Activated CD8-positive, alpha-beta memory T cell treated with anti-CD3 and anti-CD28 coated beads, Interleukin-2, amount 10 ng/mL, durations not matched to agents 7 days and 5 days (primary cell): ENCODE data around the gene CNNM4. TPM values are rescaled to one million over a fixed set of nuclear protein-coding genes. Genes with fewer than 3 reads are reported as not detected.

ENCODE experiments used
- ATAC-seq: fragments of 150-1000 bp; cut with Tn5 transposase; one replicate; pipeline ENCODE4 v1.10.0; 2021; ENCODE audit warnings: moderate library complexity
- CTCF ChIA-PET: fragments of 350-600 bp; sonication (Branson Sonifier 250); formaldehyde crosslinking; loops from one replicate; lab custom pipeline; 2021; ENCODE audit warnings: antibody characterized with exemption; lab: Charles Lee
- DNase-seq: peaks from one replicate; pipeline ENCODE4 v3.0.0-alpha.2; 2020
- H3K27ac Mint-ChIP-seq: one replicate; pipeline ENCODE4 v1.8.0; 2021; ENCODE audit warnings: mild to moderate bottlenecking, mixed read lengths
- H3K27me3 Mint-ChIP-seq: one replicate; pipeline ENCODE4 v1.8.0; 2021; ENCODE audit warnings: mixed read lengths
- H3K36me3 Mint-ChIP-seq: one replicate; pipeline ENCODE4 v1.8.0; 2021; ENCODE audit warnings: mild to moderate bottlenecking, mixed read lengths
- H3K4me1 Mint-ChIP-seq: one replicate; pipeline ENCODE4 v1.8.0; 2021; ENCODE audit warnings: mixed read lengths
- H3K4me3 Mint-ChIP-seq: one replicate; pipeline ENCODE4 v1.8.0; 2021; ENCODE audit warnings: mild to moderate bottlenecking, moderate library complexity, mixed read lengths
- H3K9me3 Mint-ChIP-seq: one replicate; pipeline ENCODE4 v1.8.0; 2022; ENCODE audit warnings: low read depth, mixed read lengths
- total RNA-seq, 2 experiments: library from RNA; stranded (reverse); gene quantifications; one replicate each; pipeline ENCODE4 v1.2.3, GENCODE V29; 2021

The CNNM4 gene
- total RNA-seq, 2 experiments from 2014 or later: 7.6 to 7.9 TPM

DNA sequence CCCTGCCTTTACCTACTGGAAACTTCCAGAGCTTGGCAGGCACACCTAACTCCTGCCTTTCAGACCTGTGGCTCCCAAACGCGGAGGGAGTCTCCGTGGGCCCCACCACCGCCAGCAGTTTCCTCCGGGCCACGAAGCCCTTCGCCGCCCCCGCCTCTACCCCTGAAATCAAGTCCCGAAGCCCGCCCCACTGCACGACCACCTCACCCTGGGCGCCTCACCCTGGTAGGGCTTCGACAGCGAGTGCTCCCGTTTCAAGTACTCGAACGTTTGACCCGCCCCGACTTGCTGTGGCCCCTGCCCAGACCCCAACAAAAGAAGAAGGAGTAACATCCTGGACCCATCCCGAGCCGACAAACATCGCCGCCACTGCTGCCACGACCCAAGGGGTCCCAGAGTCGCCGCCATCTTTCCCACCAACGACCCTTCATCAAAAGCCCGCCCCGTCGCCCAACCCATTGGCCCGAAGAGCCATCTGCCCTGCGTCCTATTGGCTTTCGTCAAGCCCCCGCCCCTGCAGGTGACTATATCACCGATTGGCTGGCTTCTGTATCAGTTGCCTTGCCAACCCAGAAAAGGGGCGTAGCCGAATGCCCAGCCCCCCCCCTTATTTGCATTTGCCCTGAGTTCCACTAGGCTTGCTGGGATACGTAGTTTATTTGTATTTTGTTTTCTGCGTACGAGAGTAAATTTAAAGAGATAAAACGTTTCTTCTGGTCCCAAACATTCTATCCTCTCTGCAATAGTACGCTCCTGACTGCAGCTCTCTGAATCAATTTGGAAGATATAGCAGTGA lies 20.9 kb upstream of the CNNM4 start, which contains the start of gene LMAN2L:
LMAN2L (minus strand) TSS at position 432 of the 796 bp plus-strand sequence; CDS start at position 408, 24 bp downstream.
- DNase-seq (peak; percentile 100), ATAC-seq (peak; percentile 100)
- Mint-ChIP-seq H3K4me1 (peaks cover 38% of the 10 kb centered on the region), H3K9me3 (no peaks in the 10 kb centered on the region), H3K4me3 (peak within 1 kb of the TSS; percentile 97), H3K27ac (peak within 1 kb of the TSS; percentile 87), H3K36me3 (no peaks in the 10 kb centered on the region), H3K27me3 (no peaks in the 10 kb centered on the region)
- CTCF ChIA-PET: interaction anchor here (3.6 kb wide), 1 partner anchor 21 kb away, joined by 14 read pairs; the partner anchor contains the start of gene CNNM4

DNA sequence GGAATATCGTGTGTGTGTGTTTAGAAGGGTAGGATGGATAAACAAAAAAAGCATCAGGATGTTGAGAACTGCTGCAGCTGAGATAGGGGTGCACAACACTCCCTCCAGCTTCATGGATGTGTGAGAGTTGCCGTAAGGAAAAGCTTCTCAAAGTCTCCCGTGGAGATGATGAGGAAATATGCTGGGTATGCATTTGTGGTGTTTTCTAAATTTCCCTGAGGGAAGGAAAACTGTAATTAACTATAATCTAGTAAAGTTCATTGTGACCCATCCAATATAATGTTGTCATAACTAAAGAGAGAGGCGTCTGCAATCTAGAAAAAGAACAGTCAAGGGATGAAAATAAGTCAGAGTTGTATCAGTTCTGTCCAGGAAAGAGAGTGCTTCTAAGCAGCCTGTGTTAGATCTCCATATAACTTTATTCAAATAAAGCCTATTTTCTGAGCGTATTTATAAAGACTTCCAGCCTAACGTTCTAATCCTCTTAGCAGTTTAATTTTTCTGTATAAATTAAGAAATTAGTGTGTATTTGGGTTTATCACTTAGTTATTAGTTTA lies 13.6 kb upstream of the CNNM4 start:
- peaks cover 10% of the 10 kb centered on the region for H3K27me3 Mint-ChIP-seq
- H3K9me3 Mint-ChIP-seq: no peaks in the 10 kb centered on the region
- ATAC-seq (no peak), DNase-seq (no peak)
- H3K27ac Mint-ChIP-seq: no peak overlapping the region
- peaks cover 6% of the 10 kb centered on the region for H3K4me1 Mint-ChIP-seq
- no peak overlapping the region for H3K4me3 Mint-ChIP-seq
- CTCF ChIA-PET: no interaction called here
- no peaks in the 10 kb centered on the region for H3K36me3 Mint-ChIP-seq

DNA sequence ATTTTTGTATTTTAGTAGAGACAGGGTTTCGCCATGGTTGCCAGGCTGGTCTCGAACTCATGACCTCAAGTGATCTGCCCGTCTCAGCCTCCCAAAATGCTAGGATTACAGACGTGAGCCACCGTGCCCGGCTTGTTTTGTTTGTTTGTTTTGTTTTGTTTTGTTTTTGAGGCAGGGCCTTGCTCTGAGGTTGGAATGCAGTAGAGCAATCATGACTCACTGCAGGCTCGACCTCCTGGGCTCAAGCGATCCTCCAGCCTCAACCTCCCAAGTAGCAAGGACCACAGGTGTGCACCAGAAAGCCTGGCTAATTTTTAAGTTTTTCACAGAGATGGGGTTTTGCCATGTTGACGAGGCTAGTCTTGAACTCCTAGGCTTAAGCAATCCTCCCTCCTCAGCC lies 8.9 kb upstream of the CNNM4 start:
- peaks cover 10% of the 10 kb centered on the region for H3K27me3 Mint-ChIP-seq
- H3K4me3 Mint-ChIP-seq: no peak overlapping the region
- no peaks in the 10 kb centered on the region for H3K36me3 Mint-ChIP-seq
- DNase-seq (no peak), ATAC-seq (no peak)
- no peak overlapping the region for H3K27ac Mint-ChIP-seq
- CTCF ChIA-PET: interaction anchor here (1.2 to 1.7 kb wide), 2 partner anchors 10 to 11 kb away, joined by 3 to 6 read pairs; no protein-coding TSS in a partner anchor
- no peaks in the 10 kb centered on the region for H3K9me3 Mint-ChIP-seq
- H3K4me1 Mint-ChIP-seq: no peaks in the 10 kb centered on the region

DNA sequence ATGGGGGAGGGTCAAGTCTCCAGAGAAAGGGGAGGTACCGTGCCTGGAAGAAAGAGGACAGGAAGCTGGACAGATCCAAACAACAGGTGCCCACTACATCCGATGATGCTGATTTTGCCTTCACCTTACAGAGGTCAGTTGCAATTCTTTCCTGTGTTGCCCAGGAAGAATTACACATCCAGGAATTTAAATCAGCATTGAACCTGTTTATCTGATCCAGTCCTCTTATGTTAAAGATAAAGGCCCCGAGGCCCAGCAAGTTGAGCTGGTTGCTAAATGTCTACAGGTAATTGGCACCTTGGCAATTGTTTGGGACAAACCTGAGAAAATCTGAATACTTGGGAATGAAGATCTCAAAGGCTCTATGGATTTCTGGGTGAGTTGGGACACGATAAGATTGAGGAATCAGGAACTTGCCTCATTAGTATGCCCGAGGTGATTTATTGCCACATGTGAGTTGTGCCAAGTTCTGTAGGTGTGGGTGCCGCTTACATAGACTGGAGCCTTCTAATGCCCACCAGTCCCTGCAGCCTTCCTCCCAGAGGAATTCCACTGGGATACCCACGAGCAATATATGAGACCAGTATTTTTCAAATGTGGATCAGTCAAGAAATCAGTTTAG lies 6.9 kb upstream of the CNNM4 start:
- Mint-ChIP-seq H3K36me3 (no peaks in the 10 kb centered on the region), H3K4me1 (no peaks in the 10 kb centered on the region), H3K4me3 (no peak overlapping the region), H3K9me3 (no peaks in the 10 kb centered on the region), H3K27me3 (peaks cover 4% of the 10 kb centered on the region), H3K27ac (no peak overlapping the region)
- DNase-seq: no peak
- CTCF ChIA-PET: interaction anchor here (1.7 kb wide), 1 partner anchor 8 kb away, joined by 6 read pairs; no protein-coding TSS in a partner anchor
- no peak for ATAC-seq

DNA sequence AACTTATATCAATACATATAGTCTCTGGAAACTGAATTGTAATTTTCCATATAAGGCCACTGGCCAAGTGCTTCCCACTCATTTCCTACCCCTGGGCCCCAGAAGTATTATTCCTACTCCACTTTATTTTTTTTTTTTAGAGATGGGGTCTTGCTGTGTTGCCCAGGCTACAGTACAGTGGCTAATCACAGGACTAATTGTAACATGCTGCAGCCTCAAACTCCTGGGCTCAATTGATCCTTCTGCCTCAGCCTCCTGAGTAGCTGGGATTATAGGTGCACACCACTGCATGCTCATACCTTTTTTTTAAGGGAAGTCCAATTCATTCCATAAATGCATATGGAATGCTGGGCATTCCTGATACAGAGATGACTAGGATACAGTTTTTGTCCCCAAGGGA lies 6.4 kb upstream of the CNNM4 start:
- Mint-ChIP-seq H3K36me3 (no peaks in the 10 kb centered on the region), H3K27ac (no peak overlapping the region), H3K9me3 (no peaks in the 10 kb centered on the region), H3K27me3 (peaks cover 4% of the 10 kb centered on the region), H3K4me1 (peaks cover 2% of the 10 kb centered on the region), H3K4me3 (no peak overlapping the region)
- CTCF ChIA-PET: interaction anchor here (0.7 kb wide), 1 partner anchor 12 kb away, joined by 3 read pairs; no protein-coding TSS in a partner anchor
- DNase-seq (no peak), ATAC-seq (no peak)

DNA sequence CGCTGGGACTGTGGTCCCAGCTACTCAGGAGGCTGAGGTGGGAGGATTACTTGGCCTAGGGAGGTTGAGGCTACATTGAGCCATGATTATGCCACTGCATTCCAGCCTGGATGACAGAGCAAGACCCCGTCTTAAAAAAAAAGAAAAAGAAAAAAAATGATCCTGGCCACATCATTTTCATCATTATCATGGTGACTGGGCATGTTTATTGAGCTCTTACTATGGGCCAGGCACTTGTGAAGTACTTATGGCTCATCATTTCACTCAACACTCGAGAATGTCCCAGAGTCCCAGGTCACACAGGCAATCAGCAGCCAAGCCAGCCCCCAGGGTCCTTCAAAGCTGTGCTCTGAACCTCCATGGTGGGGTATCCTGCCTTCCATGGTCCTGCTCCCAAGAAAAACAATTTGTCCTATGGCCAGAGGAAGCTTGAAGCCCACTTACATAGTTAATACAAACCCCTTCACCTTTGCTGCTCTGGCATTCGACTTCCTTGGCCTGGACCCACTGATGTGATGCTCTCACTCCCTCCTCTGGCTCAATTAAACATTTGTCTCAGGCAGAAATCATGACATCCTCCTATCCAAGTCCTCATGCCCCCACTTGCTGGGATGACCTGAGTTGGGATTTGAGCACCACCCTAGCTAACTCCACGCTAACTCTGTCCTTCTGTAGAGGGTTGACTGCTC lies 3.8 kb upstream of the CNNM4 start:
- CTCF ChIA-PET: interaction anchor here (1.2 to 2.7 kb wide), 3 partner anchors 10 to 350 kb away, joined by 3 to 6 read pairs (median 4); no protein-coding TSS in a partner anchor
- Mint-ChIP-seq H3K4me3 (no peak overlapping the region), H3K9me3 (no peaks in the 10 kb centered on the region), H3K27ac (no peak overlapping the region), H3K27me3 (no peaks in the 10 kb centered on the region), H3K4me1 (peaks cover 23% of the 10 kb centered on the region), H3K36me3 (no peaks in the 10 kb centered on the region)
- ATAC-seq (no peak), DNase-seq (no peak)

DNA sequence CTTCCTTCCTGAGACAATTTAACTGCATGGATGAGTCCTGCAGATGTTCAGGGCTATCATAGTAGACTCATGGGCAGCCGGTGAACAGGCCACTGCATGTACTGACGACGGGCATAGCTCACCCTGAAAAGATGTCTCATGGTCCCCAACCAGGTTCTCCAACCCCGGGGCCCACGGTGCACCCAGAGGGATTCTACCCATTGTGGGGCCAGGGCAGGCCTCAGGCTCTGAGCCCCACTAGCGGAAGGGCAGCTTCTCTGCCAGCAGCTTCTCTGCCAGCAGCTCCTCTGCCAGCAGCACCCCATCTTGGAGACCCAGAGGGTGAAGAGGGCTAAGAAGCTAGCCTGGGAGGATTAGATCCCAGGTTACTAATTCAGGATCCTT lies 3.2 kb upstream of the CNNM4 start:
- CTCF ChIA-PET: interaction anchor here (1.3 to 2.7 kb wide), 2 partner anchors 9 to 350 kb away, joined by 3 to 6 read pairs; no protein-coding TSS in a partner anchor
- H3K9me3 Mint-ChIP-seq: no peaks in the 10 kb centered on the region
- H3K4me1 Mint-ChIP-seq: peaks cover 28% of the 10 kb centered on the region
- H3K4me3 Mint-ChIP-seq: no peak overlapping the region
- ATAC-seq (no peak), DNase-seq (no peak)
- H3K27ac Mint-ChIP-seq: no peak overlapping the region
- H3K36me3 Mint-ChIP-seq: no peaks in the 10 kb centered on the region
- H3K27me3 Mint-ChIP-seq: no peaks in the 10 kb centered on the region

DNA sequence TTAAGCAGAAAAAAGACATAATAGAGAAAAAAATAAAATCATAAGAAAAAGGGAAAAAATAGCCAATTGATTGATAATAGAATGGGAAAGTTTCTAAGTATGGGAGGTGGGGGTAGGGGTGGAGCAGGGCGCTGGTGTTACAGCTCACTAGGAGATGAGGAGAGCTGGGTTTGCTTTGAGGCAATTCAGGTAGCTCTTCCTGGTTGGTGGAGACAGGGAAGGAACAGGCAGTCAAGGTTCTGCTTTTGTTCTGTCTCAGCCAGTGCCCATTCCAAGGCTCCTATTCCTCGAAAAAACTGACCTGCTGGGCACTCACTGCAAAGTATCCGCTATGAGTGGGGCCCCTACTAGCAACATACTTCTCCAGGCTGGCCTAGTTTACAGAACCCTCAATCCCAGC lies 1.7 kb upstream of the CNNM4 start:
- Mint-ChIP-seq H3K27ac (no peak overlapping the region), H3K9me3 (no peaks in the 10 kb centered on the region), H3K27me3 (no peaks in the 10 kb centered on the region), H3K4me1 (peaks cover 40% of the 10 kb centered on the region), H3K4me3 (no peak overlapping the region), H3K36me3 (no peaks in the 10 kb centered on the region)
- CTCF ChIA-PET: interaction anchor here (0.8 to 8.6 kb wide), 6 partner anchors 8 to 203 kb away, joined by 3 to 121 read pairs (median 4); no protein-coding TSS in a partner anchor
- ATAC-seq (no peak), DNase-seq (no peak)

DNA sequence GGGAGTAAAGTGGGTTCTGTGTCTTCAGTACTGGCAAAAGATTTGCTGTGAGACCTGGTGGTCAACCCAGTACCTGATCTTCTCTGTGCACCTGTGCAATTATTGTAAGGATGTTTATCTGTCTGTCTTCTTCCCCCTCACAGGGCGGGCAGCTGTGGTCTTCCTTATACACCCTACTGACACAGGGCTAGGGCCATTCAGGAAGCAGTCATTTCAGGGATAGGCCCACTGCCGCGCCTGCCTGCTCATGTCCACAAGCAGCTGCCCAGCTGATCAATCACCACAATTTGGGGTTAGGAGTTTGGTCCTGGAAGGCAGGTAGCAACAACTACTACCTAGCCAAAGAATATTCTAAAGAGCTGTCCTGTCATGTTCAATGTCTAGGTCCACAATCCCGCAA lies 1.2 kb upstream of the CNNM4 start:
- CTCF ChIA-PET: interaction anchor here (0.8 to 8.6 kb wide), 7 partner anchors 18 to 157 kb away, joined by 3 to 121 read pairs (median 4); partner anchors contain the start of genes ANKRD39 and LMAN2L
- peak overlapping the region; percentile 83 for H3K27ac Mint-ChIP-seq
- no peaks in the 10 kb centered on the region for H3K36me3 Mint-ChIP-seq
- H3K4me3 Mint-ChIP-seq: peak overlapping the region; percentile 77
- no peaks in the 10 kb centered on the region for H3K9me3 Mint-ChIP-seq
- no peaks in the 10 kb centered on the region for H3K27me3 Mint-ChIP-seq
- peaks cover 45% of the 10 kb centered on the region for H3K4me1 Mint-ChIP-seq
- DNase-seq (no peak), ATAC-seq (no peak)

DNA sequence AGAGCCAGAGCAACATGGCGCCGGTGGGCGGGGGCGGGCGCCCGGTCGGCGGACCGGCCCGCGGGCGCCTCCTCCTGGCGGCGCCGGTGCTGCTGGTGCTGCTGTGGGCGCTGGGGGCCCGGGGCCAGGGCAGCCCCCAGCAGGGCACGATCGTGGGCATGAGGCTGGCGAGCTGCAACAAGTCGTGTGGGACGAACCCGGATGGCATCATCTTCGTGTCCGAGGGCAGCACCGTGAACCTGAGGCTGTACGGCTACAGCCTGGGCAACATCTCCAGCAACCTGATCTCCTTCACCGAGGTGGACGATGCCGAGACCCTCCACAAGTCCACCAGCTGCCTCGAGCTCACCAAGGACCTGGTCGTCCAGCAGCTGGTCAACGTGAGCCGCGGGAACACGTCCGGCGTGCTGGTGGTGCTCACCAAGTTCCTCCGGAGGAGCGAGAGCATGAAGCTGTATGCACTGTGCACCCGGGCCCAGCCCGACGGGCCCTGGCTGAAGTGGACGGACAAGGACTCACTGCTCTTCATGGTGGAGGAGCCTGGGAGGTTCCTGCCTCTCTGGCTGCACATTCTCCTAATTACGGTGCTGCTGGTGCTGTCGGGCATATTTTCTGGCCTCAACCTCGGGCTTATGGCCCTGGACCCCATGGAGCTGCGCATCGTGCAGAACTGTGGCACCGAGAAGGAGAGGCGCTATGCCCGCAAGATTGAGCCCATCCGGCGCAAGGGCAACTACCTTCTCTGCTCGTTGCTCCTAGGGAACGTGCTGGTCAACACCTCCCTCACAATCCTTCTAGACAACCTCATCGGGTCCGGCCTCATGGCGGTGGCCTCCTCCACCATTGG lies 507 bp downstream of the CNNM4 start:
- DNase-seq: no peak
- peaks cover 50% of the 10 kb centered on the region for H3K4me1 Mint-ChIP-seq

DNA sequence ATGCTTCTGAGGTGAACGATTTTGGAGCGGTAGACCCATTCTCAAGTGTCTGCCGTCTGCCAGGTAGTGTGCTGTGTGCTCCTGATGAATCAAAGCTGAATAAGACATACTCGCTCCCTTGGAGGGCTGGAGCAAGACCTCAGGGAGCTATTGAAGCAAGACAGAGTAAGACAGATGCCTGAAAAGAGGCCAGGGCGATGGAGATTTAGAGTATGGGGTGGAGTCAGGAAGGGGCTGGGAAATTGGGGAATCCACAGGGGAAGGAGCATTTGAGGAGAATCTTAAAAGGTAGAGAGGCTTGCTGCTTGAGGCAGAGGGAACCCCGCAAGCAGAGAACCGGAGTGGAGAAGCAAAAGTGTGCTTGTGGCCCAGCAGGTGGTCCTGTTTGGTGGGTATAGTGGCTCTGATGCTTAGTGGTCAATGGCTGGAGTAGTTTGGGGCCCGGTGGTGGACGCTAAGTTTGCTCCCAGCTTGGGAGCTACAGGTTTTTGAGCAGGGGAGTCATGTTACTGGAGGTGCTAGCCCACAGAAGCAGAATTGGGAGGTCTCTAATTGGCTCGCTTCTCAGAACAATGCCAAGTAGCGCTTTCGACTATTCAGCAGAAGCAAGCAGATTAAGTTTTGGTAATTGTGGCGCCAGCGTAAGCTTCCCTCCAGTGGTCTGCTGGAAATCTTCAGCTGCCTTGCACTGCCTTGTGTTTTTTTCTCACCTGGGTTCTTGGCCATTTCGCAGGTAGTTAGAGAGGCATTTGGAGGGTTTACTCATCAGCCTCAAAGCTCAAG lies 2.0 kb downstream of the CNNM4 start:
- H3K4me3 Mint-ChIP-seq: peak overlapping the region; percentile 73
- H3K27me3 Mint-ChIP-seq: no peaks in the 10 kb centered on the region
- DNase-seq (no peak), ATAC-seq (no peak)
- peaks cover 54% of the 10 kb centered on the region for H3K4me1 Mint-ChIP-seq
- CTCF ChIA-PET: interaction anchor here (1.2 to 8.6 kb wide), 19 partner anchors 11 to 224 kb away, joined by 3 to 121 read pairs (median 10); partner anchors contain the start of genes ANKRD39, CNNM3, KANSL3 and LMAN2L
- no peaks in the 10 kb centered on the region for H3K9me3 Mint-ChIP-seq
- peak overlapping the region; percentile 30 for H3K27ac Mint-ChIP-seq
- H3K36me3 Mint-ChIP-seq: no peaks in the 10 kb centered on the region

More for the DNA sequence above, 507 bp downstream of the CNNM4 start:
- H3K36me3 Mint-ChIP-seq: no peaks in the 10 kb centered on the region
- no peaks in the 10 kb centered on the region for H3K27me3 Mint-ChIP-seq
- H3K9me3 Mint-ChIP-seq: no peaks in the 10 kb centered on the region
- CTCF ChIA-PET: interaction anchor here (0.7 to 8.6 kb wide), 25 partner anchors 9 to 332 kb away, joined by 3 to 121 read pairs (median 5); partner anchors contain the start of genes ANKRD39, CNNM3, KANSL3 and LMAN2L
- ATAC-seq: peak; percentile 80
- H3K27ac Mint-ChIP-seq: peak overlapping the region; percentile 80
- H3K4me3 Mint-ChIP-seq: peak overlapping the region; percentile 73
